HepG2 (cell line): ENCODE results near the gene MBD3L2B. TPM values are rescaled to one million over a fixed set of nuclear protein-coding genes. Genes with fewer than 3 reads are reported as not detected.

Experiments
- ATAC-seq: fragments of 200-7000 bp; cut with Tn5 transposase; 3 replicates; pipeline ENCODE4 v1.9.1; 2020; ENCODE audit warnings: mild to moderate bottlenecking, moderate library complexity
- BruUV-seq: library from RNA; stranded (reverse); fragments of 400-500 nt; replicated peaks from 2 replicates; lab custom pipeline; 2021; lab: Mats Ljungman, UMichigan
- CTCF ChIA-PET: fragments of 300-600 bp; formaldehyde crosslinking; extraction: SDS; loops from one replicate; lab custom pipeline; 2021; ENCODE audit warnings: low total read pairs, inconsistent platforms, low intra/inter-chr PET ratio; lab: Yijun Ruan, JAX
- POLR2A ChIA-PET: fragments of 350-600 bp; sonication (Branson Sonifier 250); formaldehyde crosslinking; loops from one replicate; lab custom pipeline; 2020; ENCODE audit warnings: antibody characterized with exemption, inconsistent platforms; lab: Yijun Ruan, JAX
- DNase-seq: peaks from one replicate; pipeline ENCODE4 v3.0.0-alpha.2; 2015; ENCODE audit warnings: low spot score
- FAIRE-seq: peaks from 3 replicates; lab custom pipeline; 2011; peaks lifted over from hg19 to GRCh38; lab: Jason Lieb, UNC
- H2AFZ ChIP-seq: one replicate; pipeline ENCODE4 v1.6.1; 2011; ENCODE audit warnings: low read length, inconsistent platforms
- H3K27ac ChIP-seq: fragments of 300-600 bp; 3 replicates; pipeline ENCODE4 v1.8.0; 2011; ENCODE audit warnings: mixed run types, mild to moderate bottlenecking, mixed read lengths, low read length, inconsistent platforms; ENCODE audit not compliant: insufficient read depth; ENCODE audit errors: extremely low read length
- H3K27me3 ChIP-seq, 2 experiments: fragments of 200-600 bp in 1 of 2; 2 replicates in 1 of 2; 3 replicates in 1 of 2; pipeline versions ENCODE4 v1.6.0 to v1.8.0; 2011; ENCODE audit warnings: low read length in 2 of 2, mild to moderate bottlenecking in 2 of 2, moderate library complexity in 2 of 2, inconsistent platforms in 1 of 2; ENCODE audit not compliant: insufficient read depth in 2 of 2, control insufficient read depth in 1 of 2
- H3K36me3 ChIP-seq, 2 experiments: fragments of 200-600 bp in 1 of 2; replicated peaks in 1 of 2; 2 replicates in 1 of 2; 3 replicates in 1 of 2; pipeline versions ENCODE4 v1.5.1 to v1.8.0; 2011; ENCODE audit warnings: low read length in 2 of 2, inconsistent platforms in 1 of 2; ENCODE audit not compliant: insufficient read depth in 2 of 2, control insufficient read depth in 1 of 2
- H3K4me1 ChIP-seq: 2 replicates; pipeline ENCODE4 v1.5.1; 2012; ENCODE audit warnings: low read length, inconsistent platforms; ENCODE audit not compliant: insufficient read depth
- H3K4me2 ChIP-seq: 2 replicates; pipeline ENCODE4 v1.6.0; 2011; ENCODE audit warnings: low read depth, low read length, inconsistent platforms
- H3K4me3 ChIP-seq, 3 experiments: fragments of 200-600 bp in 1 of 3; sonication (generic), shearing (Covaris generic) in 1 of 3; replicated peaks in 1 of 3; 2 replicates each; pipeline ENCODE4 v1.5.1; 2011 to 2016; ENCODE audit warnings: low read length in 3 of 3, inconsistent platforms in 2 of 3, low read depth in 2 of 3, mild to moderate bottlenecking in 2 of 3, control low read depth in 1 of 3, mixed read lengths in 1 of 3; ENCODE audit not compliant: insufficient read depth in 1 of 3
- H3K79me2 ChIP-seq: one replicate; pipeline ENCODE4 v1.6.1; 2011; ENCODE audit warnings: low read length, inconsistent platforms; ENCODE audit not compliant: insufficient read depth
- H3K9ac ChIP-seq: 2 replicates; pipeline ENCODE4 v1.6.0; 2011; ENCODE audit warnings: mild to moderate bottlenecking, low read depth, low read length, inconsistent platforms; ENCODE audit not compliant: insufficient read depth
- H3K9me3 ChIP-seq: 2 replicates; pipeline ENCODE4 v1.5.1; 2012; ENCODE audit warnings: mild to moderate bottlenecking, low read length
- H4K20me1 ChIP-seq: 2 replicates; pipeline ENCODE4 v1.6.0; 2011; ENCODE audit warnings: inconsistent platforms, mild to moderate bottlenecking, low read length, moderate library complexity; ENCODE audit not compliant: insufficient read depth
- BCL3 ChIP-seq: sonication (generic); formaldehyde crosslinking; IDR thresholded peaks from 2 replicates; pipeline ENCODE4 v1.5.1; 2020; ENCODE audit warnings: mild to moderate bottlenecking, missing genetic modification reagents, moderate library complexity
- CHCHD3 ChIP-seq: sonication (generic); formaldehyde crosslinking; IDR thresholded peaks from 2 replicates; pipeline ENCODE4 v1.8.0; 2022; ENCODE audit warnings: mild to moderate bottlenecking, missing genetic modification reagents, moderate library complexity
- HNF4A ChIP-seq: sonication (generic); formaldehyde crosslinking; IDR thresholded peaks from 2 replicates; pipeline ENCODE4 v1.4.0; 2020; ENCODE audit warnings: missing genetic modification reagents
- MAF1 ChIP-seq: sonication (generic); formaldehyde crosslinking; IDR thresholded peaks from 2 replicates; pipeline ENCODE4 v1.5.0; 2020; ENCODE audit warnings: missing genetic modification reagents, borderline replicate concordance
- MAFG ChIP-seq: sonication (generic); formaldehyde crosslinking; IDR thresholded peaks from 2 replicates; pipeline ENCODE4 v1.5.1; 2020; ENCODE audit warnings: mild to moderate bottlenecking, missing genetic modification reagents
- NKX3-1 ChIP-seq: sonication (generic); formaldehyde crosslinking; IDR thresholded peaks from 2 replicates; pipeline ENCODE4 v1.5.0; 2020; ENCODE audit warnings: missing genetic modification reagents
- ZNF260 ChIP-seq: sonication (generic); formaldehyde crosslinking; IDR thresholded peaks from 2 replicates; pipeline ENCODE4 v1.4.0; 2020; ENCODE audit warnings: missing genetic modification reagents, low read depth, mild to moderate bottlenecking, borderline replicate concordance
- ZNF274 ChIP-seq: sonication (generic); formaldehyde crosslinking; IDR thresholded peaks from 2 replicates; pipeline ENCODE4 v1.5.1; 2020; ENCODE audit warnings: mild to moderate bottlenecking, missing genetic modification reagents
- ZNF749 ChIP-seq: sonication (generic); formaldehyde crosslinking; IDR thresholded peaks from 2 replicates; pipeline ENCODE4 v1.8.0; 2022; ENCODE audit warnings: mild to moderate bottlenecking, missing genetic modification reagents, moderate library complexity, borderline replicate concordance
- ZNF841 ChIP-seq: sonication (generic); formaldehyde crosslinking; IDR thresholded peaks from 2 replicates; pipeline ENCODE4 v1.8.1; 2023; ENCODE audit warnings: missing genetic modification reagents, borderline replicate concordance
- WGBS: methylation state at CpG from one replicate; pipeline ENCODE4 v1.1.6; 2017; ENCODE audit warnings: low lambda C conversion rate; 5-methylcytosine and 5-hydroxymethylcytosine counted together
- in situ Hi-C: cut with HindIII; loops from 2 replicates; pipeline ENCODE4 v1.10.0; 2017; ENCODE audit warnings: low pct_unique_long_range_greater_than_20kb; ENCODE audit not compliant: extremely low pct_ligation_motif_present
- intact Hi-C: fragments of 100-400 bp; cut with micrococcal nuclease; formaldehyde crosslinking; loops from one replicate; pipeline ENCODE4 v1.10.0; 2022; ENCODE audit not compliant: unreplicated experiment
- polyA plus RNA-seq, 8 experiments: library from polyadenylated mRNA; depleted of rRNA in 3 of 8; stranded (reverse) in 7 of 8; unstranded in 1 of 8; fragments of >200 nt; fragmentation: Illumina TruSeq in 4 of 8; extraction: Trizol in 4 of 8; gene quantifications; 2 replicates each; pipeline versions ENCODE4 v1.2.1 to v1.2.3, GENCODE V29; 2011 to 2016; ENCODE audit warnings: low read depth in 4 of 8, missing spikeins in 1 of 8, mixed read lengths in 1 of 8; ENCODE audit not compliant: insufficient read depth in 1 of 8
- total RNA-seq, 5 experiments: library from RNA; depleted of rRNA; stranded (reverse); fragments of >200 nt; fragmentation: Illumina TruSeq; extraction: Trizol; gene quantifications; 2 replicates each; pipeline ENCODE4 v1.2.3, GENCODE V29; 2016; ENCODE audit warnings: low read depth in 1 of 5
- TF ChIP-seq, protein P1 (sequence below): sonication (generic); formaldehyde crosslinking; IDR thresholded peaks from 2 replicates; pipeline ENCODE4 v1.8.1; 2023; ENCODE audit warnings: mild to moderate bottlenecking, missing genetic modification reagents
- TF ChIP-seq, protein P2 (sequence below): IDR thresholded peaks from 2 replicates; pipeline ENCODE4 v1.6.1; 2016

The MBD3L2B gene
- total and polyA plus RNA-seq, 2 of the 13 experiments (the other 11 are each of a cell fraction or from before 2014, with no cell fraction given), result not detected

GRCh38 chr19:6997679-6998445 lies 23.4 kb downstream of the MBD3L2B start:
- in situ Hi-C loops, result no loop called here
- Histone ChIP-seq H3K27me3 (no peaks in the 10 kb centered on the region; a peak in 1 of 5 replicates), H3K9ac (no peak overlapping the region), H3K79me2 (no peaks in the 10 kb centered on the region), H3K36me3 (no peaks in the 10 kb centered on the region), H3K27ac (no peak overlapping the region), H3K9me3 (peaks cover 8% of the 10 kb centered on the region), H3K4me3 (no peak overlapping the region), H2AFZ (no peak overlapping the region), H4K20me1 (no peaks in the 10 kb centered on the region), H3K4me1 (no peaks in the 10 kb centered on the region), H3K4me2 (no peak overlapping the region)
- BruUV-seq, result no TSS peak
- DNase-seq (no peak), FAIRE-seq (no peak), ATAC-seq (no peak)
- intact Hi-C loops, result no loop called here
- TF ChIP-seq, protein P1, sequence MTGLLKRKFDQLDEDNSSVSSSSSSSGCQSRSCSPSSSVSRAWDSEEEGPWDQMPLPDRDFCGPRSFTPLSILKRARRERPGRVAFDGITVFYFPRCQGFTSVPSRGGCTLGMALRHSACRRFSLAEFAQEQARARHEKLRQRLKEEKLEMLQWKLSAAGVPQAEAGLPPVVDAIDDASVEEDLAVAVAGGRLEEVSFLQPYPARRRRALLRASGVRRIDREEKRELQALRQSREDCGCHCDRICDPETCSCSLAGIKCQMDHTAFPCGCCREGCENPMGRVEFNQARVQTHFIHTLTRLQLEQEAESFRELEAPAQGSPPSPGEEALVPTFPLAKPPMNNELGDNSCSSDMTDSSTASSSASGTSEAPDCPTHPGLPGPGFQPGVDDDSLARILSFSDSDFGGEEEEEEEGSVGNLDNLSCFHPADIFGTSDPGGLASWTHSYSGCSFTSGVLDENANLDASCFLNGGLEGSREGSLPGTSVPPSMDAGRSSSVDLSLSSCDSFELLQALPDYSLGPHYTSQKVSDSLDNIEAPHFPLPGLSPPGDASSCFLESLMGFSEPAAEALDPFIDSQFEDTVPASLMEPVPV (CRISPR knock-in tag), result no peak
- TF ChIP-seq NKX3-1 (CRISPR knock-in tag) (no peak), ZNF841 (CRISPR knock-in tag) (no peak)
- POLR2A ChIA-PET, result no interaction called here
- CTCF ChIA-PET, result no interaction called here
- WGBS, result 69% methylated on average over 15 of the region's 15 CpGs

GRCh38 chr19:6996810-6997209 lies 24.4 kb downstream of the MBD3L2B start:
- Histone ChIP-seq H3K4me1 (no peaks in the 10 kb centered on the region), H3K4me2 (no peak overlapping the region), H3K27me3 (no peaks in the 10 kb centered on the region; a peak in 1 of 5 replicates), H3K27ac (no peak overlapping the region), H3K9ac (no peak overlapping the region), H3K9me3 (peaks cover 8% of the 10 kb centered on the region), H3K4me3 (no peak overlapping the region), H3K79me2 (no peaks in the 10 kb centered on the region), H4K20me1 (no peaks in the 10 kb centered on the region), H2AFZ (no peak overlapping the region), H3K36me3 (no peaks in the 10 kb centered on the region)
- 2% methylated on average over 4 of the region's 4 CpGs for WGBS
- ChIA-PET CTCF (no interaction called here), POLR2A (no interaction called here)
- intact Hi-C loops (no loop called here), in situ Hi-C loops (no loop called here)
- ATAC-seq (no peak), DNase-seq (no peak), FAIRE-seq (no peak)
- BruUV-seq, result no TSS peak
- TF ChIP-seq, protein P2, sequence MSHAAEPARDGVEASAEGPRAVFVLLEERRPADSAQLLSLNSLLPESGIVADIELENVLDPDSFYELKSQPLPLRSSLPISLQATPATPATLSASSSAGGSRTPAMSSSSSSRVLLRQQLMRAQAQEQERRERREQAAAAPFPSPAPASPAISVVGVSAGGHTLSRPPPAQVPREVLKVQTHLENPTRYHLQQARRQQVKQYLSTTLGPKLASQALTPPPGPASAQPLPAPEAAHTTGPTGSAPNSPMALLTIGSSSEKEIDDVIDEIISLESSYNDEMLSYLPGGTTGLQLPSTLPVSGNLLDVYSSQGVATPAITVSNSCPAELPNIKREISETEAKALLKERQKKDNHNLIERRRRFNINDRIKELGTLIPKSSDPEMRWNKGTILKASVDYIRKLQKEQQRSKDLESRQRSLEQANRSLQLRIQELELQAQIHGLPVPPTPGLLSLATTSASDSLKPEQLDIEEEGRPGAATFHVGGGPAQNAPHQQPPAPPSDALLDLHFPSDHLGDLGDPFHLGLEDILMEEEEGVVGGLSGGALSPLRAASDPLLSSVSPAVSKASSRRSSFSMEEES (CRISPR knock-in tag), result no peak
- TF ChIP-seq CHCHD3 (CRISPR knock-in tag), result no peak
- TF ChIP-seq HNF4A, result no peak
- TF ChIP-seq ZNF274, result no peak
- TF ChIP-seq MAFG, result no peak
- TF ChIP-seq ZNF749 (CRISPR knock-in tag), result no peak
- TF ChIP-seq BCL3 (CRISPR knock-in tag), result no peak
- TF ChIP-seq ZNF260 (CRISPR knock-in tag), result no peak
- TF ChIP-seq MAF1 (CRISPR knock-in tag), result no peak
